ENCODE measurements around the gene SEC23IP. TPM values are rescaled to one million over a fixed set of nuclear protein-coding genes. Genes with fewer than 3 reads are reported as not detected.

SEC23IP gene
- polyA plus RNA-seq, 3 donors, result 11.5 to 43.8 (median 42.0) TPM

DNA sequence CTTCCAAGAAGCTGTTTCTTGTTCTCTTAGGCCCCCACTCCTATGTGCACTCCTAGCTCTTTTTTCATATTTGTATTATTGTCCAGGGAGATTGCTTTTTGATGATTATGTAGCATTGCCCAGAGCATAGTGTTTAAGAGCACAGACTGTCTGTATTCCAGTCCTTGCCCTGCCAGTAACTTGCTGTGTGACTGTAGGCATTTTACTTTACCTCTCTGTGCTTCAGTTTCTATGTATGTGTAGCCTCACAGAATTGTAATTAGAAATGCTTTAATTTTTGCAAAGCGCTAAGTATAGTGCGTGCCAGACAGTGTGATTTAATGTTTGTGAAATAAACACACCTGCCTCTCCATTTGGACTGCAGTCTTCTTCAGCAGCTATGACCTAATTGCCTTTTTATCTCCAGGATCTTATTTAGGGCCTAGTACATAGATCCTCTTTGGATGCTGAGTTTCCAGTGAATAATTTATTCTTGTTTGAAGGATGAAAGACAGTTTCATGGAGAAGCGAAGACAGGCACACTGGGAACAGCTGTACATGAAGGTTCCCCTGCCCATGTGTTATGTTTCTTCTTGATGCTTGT, 1.4 kb downstream of the SEC23IP start:
- peaks cover 0 to 4% of the 10 kb centered on the region in 2 donors for H3K9me3 ChIP-seq (replicated peaks in 1 of 2; ENCODE audit: control insufficient read depth in 1 of 2, insufficient read depth in 1 of 2, low read length in 2 of 2)
- WGBS (ENCODE audit: insufficient coverage), result no CpG with 5 or more reads among the region's 3 CpGs
- intact Hi-C loops (cut with micrococcal nuclease), result loop anchor here (2.0 to 10.0 kb wide), 3 partner anchors 21 to 299 kb away; partner anchors contain the start of genes TIAL1 (in 2 of the 2) and MCMBP (in 1 of the 2)
- Mint-ChIP-seq H3K36me3 (peaks cover 15 to 30% of the 10 kb centered on the region in 2 donors), H3K4me1 (peaks cover 50% of the 10 kb centered on the region), H3K27ac (peak overlapping the region in 4 of 7 donors; percentile 51 to 97 (median 86)), H3K9me3 (peaks cover 2 to 6% (median 4%) of the 10 kb centered on the region in 7 donors), H3K27me3 (ENCODE audit: low read depth in 3 of 3) (peaks cover 0 to 1% (median 0%) of the 10 kb centered on the region in 3 donors), H3K4me3 (peak overlapping the region; percentile 20 to 52)
- no peak overlapping the region for H2AFZ ChIP-seq (ENCODE audit: insufficient read depth, low read depth, low read length, poor library complexity, severe bottlenecking)
- H3K79me2 ChIP-seq (ENCODE audit: insufficient read depth, low read length), result peaks cover 68% of the 10 kb centered on the region
- peaks cover 32 to 49% of the 10 kb centered on the region in 2 donors for H3K4me1 ChIP-seq (ENCODE audit: control insufficient read depth in 1 of 2, insufficient read depth in 2 of 2, low read length in 2 of 2)
- no peaks in the 10 kb centered on the region for H3K27me3 ChIP-seq (ENCODE audit: control insufficient read depth in 2 of 2, insufficient read depth in 2 of 2, low read length in 2 of 2)
- H3K4me3 ChIP-seq (replicated peaks in 1 of 3; ENCODE audit: low read depth in 2 of 3, low read length in 3 of 3), result peak overlapping the region in 1 of 3 experiments; percentile 87
- peak overlapping the region; percentile 87 for H3K4me2 ChIP-seq (replicated peaks; ENCODE audit: extremely low read depth, low read length, poor library complexity, severe bottlenecking)
- peaks cover 42% of the 10 kb centered on the region for H4K20me1 ChIP-seq (ENCODE audit: insufficient read depth, low read length)
- H3K9ac ChIP-seq (ENCODE audit: insufficient read depth, low read length, poor library complexity, severe bottlenecking), result no peak overlapping the region
- no peak overlapping the region for H3K27ac ChIP-seq (ENCODE audit: low read depth in 1 of 2, low read length in 2 of 2)
- TF ChIP-seq, protein P1, sequence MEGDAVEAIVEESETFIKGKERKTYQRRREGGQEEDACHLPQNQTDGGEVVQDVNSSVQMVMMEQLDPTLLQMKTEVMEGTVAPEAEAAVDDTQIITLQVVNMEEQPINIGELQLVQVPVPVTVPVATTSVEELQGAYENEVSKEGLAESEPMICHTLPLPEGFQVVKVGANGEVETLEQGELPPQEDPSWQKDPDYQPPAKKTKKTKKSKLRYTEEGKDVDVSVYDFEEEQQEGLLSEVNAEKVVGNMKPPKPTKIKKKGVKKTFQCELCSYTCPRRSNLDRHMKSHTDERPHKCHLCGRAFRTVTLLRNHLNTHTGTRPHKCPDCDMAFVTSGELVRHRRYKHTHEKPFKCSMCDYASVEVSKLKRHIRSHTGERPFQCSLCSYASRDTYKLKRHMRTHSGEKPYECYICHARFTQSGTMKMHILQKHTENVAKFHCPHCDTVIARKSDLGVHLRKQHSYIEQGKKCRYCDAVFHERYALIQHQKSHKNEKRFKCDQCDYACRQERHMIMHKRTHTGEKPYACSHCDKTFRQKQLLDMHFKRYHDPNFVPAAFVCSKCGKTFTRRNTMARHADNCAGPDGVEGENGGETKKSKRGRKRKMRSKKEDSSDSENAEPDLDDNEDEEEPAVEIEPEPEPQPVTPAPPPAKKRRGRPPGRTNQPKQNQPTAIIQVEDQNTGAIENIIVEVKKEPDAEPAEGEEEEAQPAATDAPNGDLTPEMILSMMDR (IDR thresholded peaks at IDR 0.05), result no peak
- no peak for DNase-seq
- peaks cover 5 to 17% of the 10 kb centered on the region in 2 donors for H3K36me3 ChIP-seq (replicated peaks in 1 of 2; ENCODE audit: control insufficient read depth in 1 of 2, insufficient read depth in 2 of 2, low read length in 2 of 2)

DNA sequence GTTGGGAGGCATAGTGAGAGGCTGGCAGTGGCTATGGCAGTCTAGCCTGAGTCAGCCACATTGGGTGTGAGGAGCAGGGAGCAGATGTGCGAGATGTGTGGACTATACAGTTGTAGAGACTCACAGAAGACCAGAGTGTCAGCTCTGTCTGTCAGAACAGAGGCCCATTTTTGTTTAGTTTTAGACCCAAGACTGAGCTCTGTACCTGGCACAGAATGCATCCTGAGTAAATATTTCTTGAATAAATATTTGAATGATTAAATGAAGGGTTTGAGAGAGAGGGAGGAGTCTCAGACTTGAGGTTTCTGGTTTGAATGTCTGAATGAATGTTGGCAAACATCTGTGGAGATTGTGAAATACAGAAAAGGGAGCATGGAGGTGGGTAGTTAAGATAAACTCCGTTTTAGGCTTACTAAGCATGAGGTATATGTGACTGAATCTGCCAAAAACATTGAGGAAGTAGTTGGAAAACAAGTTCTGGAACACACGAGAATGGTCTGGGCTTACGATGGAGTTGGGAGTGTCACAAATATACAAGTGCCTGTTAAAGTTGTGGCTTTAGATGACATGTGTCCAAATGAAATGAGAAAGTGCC, 3.6 kb downstream of the SEC23IP start:
- Histone ChIP-seq H3K9ac (ENCODE audit: insufficient read depth, low read length, poor library complexity, severe bottlenecking) (no peak overlapping the region), H4K20me1 (ENCODE audit: insufficient read depth, low read length) (peaks cover 56% of the 10 kb centered on the region), H3K27me3 (ENCODE audit: control insufficient read depth in 2 of 2, insufficient read depth in 2 of 2, low read length in 2 of 2) (no peaks in the 10 kb centered on the region), H3K36me3 (replicated peaks in 1 of 2; ENCODE audit: control insufficient read depth in 1 of 2, insufficient read depth in 2 of 2, low read length in 2 of 2) (peaks cover 5 to 28% of the 10 kb centered on the region in 2 donors), H3K9me3 (replicated peaks in 1 of 2; ENCODE audit: control insufficient read depth in 1 of 2, insufficient read depth in 1 of 2, low read length in 2 of 2) (no peaks in the 10 kb centered on the region), H3K4me2 (replicated peaks; ENCODE audit: extremely low read depth, low read length, poor library complexity, severe bottlenecking) (no peak overlapping the region), H3K4me3 (replicated peaks in 1 of 3; ENCODE audit: low read depth in 2 of 3, low read length in 3 of 3) (no peak overlapping the region), H2AFZ (ENCODE audit: insufficient read depth, low read depth, low read length, poor library complexity, severe bottlenecking) (no peak overlapping the region), H3K79me2 (ENCODE audit: insufficient read depth, low read length) (peaks cover 90% of the 10 kb centered on the region), H3K4me1 (ENCODE audit: control insufficient read depth in 1 of 2, insufficient read depth in 2 of 2, low read length in 2 of 2) (peaks cover 28 to 46% of the 10 kb centered on the region in 2 donors), H3K27ac (ENCODE audit: low read depth in 1 of 2, low read length in 2 of 2) (peak overlapping the region in 1 of 2 donors; percentile 39)
- no peaks in the 10 kb centered on the region for H3K27me3 Mint-ChIP-seq (ENCODE audit: low read depth in 3 of 3)
- TF ChIP-seq, protein P1 (IDR thresholded peaks at IDR 0.05), result no peak
- H3K4me3 Mint-ChIP-seq, result no peak overlapping the region
- peaks cover 21 to 35% of the 10 kb centered on the region in 2 donors for H3K36me3 Mint-ChIP-seq
- H3K9me3 Mint-ChIP-seq, result no peaks in the 10 kb centered on the region
- intact Hi-C loops (cut with micrococcal nuclease), result loop anchor here in 1 of 2 donors (10.0 kb wide), 1 partner anchor 301 kb away; the partner anchor contains the start of gene TIAL1
- H3K4me1 Mint-ChIP-seq, result peaks cover 40% of the 10 kb centered on the region
- H3K27ac Mint-ChIP-seq, result peak overlapping the region; percentile 12 to 73 (median 40)
- WGBS (ENCODE audit: insufficient coverage), result 13% methylated on average over 4 of the region's 4 CpGs
- DNase-seq, result peak in 1 of 3 donors; percentile 20
